ENCODE data around the gene CACNA1B. TPM values are rescaled to one million over a fixed set of nuclear protein-coding genes. Genes with fewer than 3 reads are reported as not detected.

Gene CACNA1B
- polyA plus RNA-seq, 1 of the 3 experiments (the other 2 are of a cell fraction), result 0.03 TPM

- no peaks in the 10 kb centered on the region for H3K36me3 ChIP-seq (replicated peaks in 1 of 2; ENCODE audit: control insufficient read depth in 1 of 2, insufficient read depth in 2 of 2, low read length in 1 of 2)
- no peak overlapping the region for H3K9ac ChIP-seq
- H3K79me2 ChIP-seq (ENCODE audit: insufficient read depth), result no peaks in the 10 kb centered on the region
- no peaks in the 10 kb centered on the region for H3K27me3 ChIP-seq (ENCODE audit: insufficient read depth)
- peaks cover 0 to 12% of the 10 kb centered on the region in 2 experiments; a peak in 1 of 4 replicates for H3K4me1 ChIP-seq (ENCODE audit: control insufficient read depth in 1 of 2, insufficient read depth in 2 of 2, low read depth in 1 of 2, low read length in 1 of 2)
- WGBS (ENCODE audit: low lambda C conversion rate), result 68% methylated on average over 19 of the region's 36 CpGs
- H3K4me2 ChIP-seq, result no peak overlapping the region
- no peaks in the 10 kb centered on the region for H3F3A ChIP-seq (replicated peaks; ENCODE audit: insufficient read depth)
- H3K4me3 ChIP-seq (ENCODE audit: low read depth in 2 of 2, low read length in 1 of 2), result no peak overlapping the region
- no peak overlapping the region for H3K27ac ChIP-seq (ENCODE audit: low read depth in 2 of 2, low read length in 1 of 2)
- TF ChIP-seq MAX (IDR thresholded peaks at IDR 0.05; ENCODE audit: low read depth) (no peak), NRF1 (IDR thresholded peaks at IDR 0.05; ENCODE audit: low read depth, low read length) (no peak), TEAD4 (IDR thresholded peaks at IDR 0.05; ENCODE audit: borderline replicate concordance, insufficient read depth) (no peak), YY1 (IDR thresholded peaks at IDR 0.05; ENCODE audit: low read depth) (no peak), TAF1 (IDR thresholded peaks at IDR 0.05; ENCODE audit: borderline replicate concordance, low read depth, low read length) (no peak), EP300 (IDR thresholded peaks at IDR 0.05; ENCODE audit: borderline replicate concordance in 1 of 2, low read depth in 1 of 2, low read length in 1 of 2) (no peak), FOXJ3 (CRISPR knock-in tag; IDR thresholded peaks at IDR 0.05) (no peak), USF1 (IDR thresholded peaks at IDR 0.05; ENCODE audit: borderline replicate concordance, low read depth) (no peak), GABPA (IDR thresholded peaks at IDR 0.05; ENCODE audit: low read depth) (no peak), PBX3 (IDR thresholded peaks at IDR 0.05) (no peak), EZH2phosphoT487 (IDR thresholded peaks at IDR 0.05; ENCODE audit: borderline replicate concordance, low read depth) (no peak), TCF12 (IDR thresholded peaks at IDR 0.05) (no peak), NFIC (IDR thresholded peaks at IDR 0.05; ENCODE audit: borderline replicate concordance) (no peak), REST (IDR thresholded peaks at IDR 0.05; ENCODE audit: low read depth, low read length) (no peak), SMC3 (IDR thresholded peaks at IDR 0.05; ENCODE audit: low read depth, low read length) (no peak), RFX5 (IDR thresholded peaks at IDR 0.05; ENCODE audit: low read length) (no peak), IRF3 (IDR thresholded peaks at IDR 0.05; ENCODE audit: low read depth, low read length) (no peak), JUND (IDR thresholded peaks at IDR 0.05) (no peak), ELF1 (IDR thresholded peaks at IDR 0.05) (no peak), RCOR1 (IDR thresholded peaks at IDR 0.05; ENCODE audit: low read length) (no peak)
- no peaks in the 10 kb centered on the region for H4K20me1 ChIP-seq (ENCODE audit: insufficient read depth)
- ChIA-PET CTCF (no interaction called here), POLR2A (no interaction called here)
- DNase-seq, result no peak
- no peak overlapping the region for H2AFZ ChIP-seq (ENCODE audit: low read depth)
- no peaks in the 10 kb centered on the region for H3K9me3 ChIP-seq
- no peaks in the 10 kb centered on the region for H3K9me2 ChIP-seq
Measured at GRCh38 chr9:138120511-138121437, 243.2 kb downstream of the CACNA1B start.

Measured in SK-N-SH (cell line).